Measurements from ENCODE around the gene MPLKIP. TPM values are rescaled to one million over a fixed set of nuclear protein-coding genes. Genes with fewer than 3 reads are reported as not detected.
A peak's percentile ranks its signal among the peaks of the same experiment; 100 is the strongest.
"Not testable (repeated sequence)": the region's sequence is repeated elsewhere in the genome, so short reads cannot be mapped to it uniquely, and the experiment has no call there.

MPLKIP gene
- 10 to 100 TPM; 28.5 to 50.6 (median 50.1) TPM for total RNA-seq

- TF ChIP-seq CTCF (IDR thresholded peaks at IDR 0.05): peak; percentile 76 to 93 (median 87)
- TF ChIP-seq POLR2A (IDR thresholded peaks at IDR 0.05): peak; percentile 28
- TF ChIP-seq POLR2AphosphoS5 (IDR thresholded peaks at IDR 0.05): peak in 2 of 3 donors; percentile 77 to 91
- Histone ChIP-seq H3K4me1 (peaks cover 0 to 5% of the 10 kb centered on the region in 2 donors), H3K4me3 (peak within 1 kb of the TSS; percentile 91 to 97 (median 97)), H3K36me3 (no peaks in the 10 kb centered on the region), H3K27ac (peak within 1 kb of the TSS; percentile 84 to 90), H3K27me3 (no peaks in the 10 kb centered on the region), H3K9me3 (no peaks in the 10 kb centered on the region)
- peak; percentile 74 to 85 for DNase-seq (ENCODE audit: low spot score in 2 of 2)
- intact Hi-C loops (cut with DNase I; ENCODE audit: low total_unique reads): no loop called here
Observed at GRCh38 chr7:40134428-40135316, at the start of gene MPLKIP, which contains the start of gene SUGCT. MPLKIP (minus strand) TSS chr7:40134622; CDS start chr7:40134567, 55 bp downstream. SUGCT (plus strand) TSS chr7:40135005.

DNA sequence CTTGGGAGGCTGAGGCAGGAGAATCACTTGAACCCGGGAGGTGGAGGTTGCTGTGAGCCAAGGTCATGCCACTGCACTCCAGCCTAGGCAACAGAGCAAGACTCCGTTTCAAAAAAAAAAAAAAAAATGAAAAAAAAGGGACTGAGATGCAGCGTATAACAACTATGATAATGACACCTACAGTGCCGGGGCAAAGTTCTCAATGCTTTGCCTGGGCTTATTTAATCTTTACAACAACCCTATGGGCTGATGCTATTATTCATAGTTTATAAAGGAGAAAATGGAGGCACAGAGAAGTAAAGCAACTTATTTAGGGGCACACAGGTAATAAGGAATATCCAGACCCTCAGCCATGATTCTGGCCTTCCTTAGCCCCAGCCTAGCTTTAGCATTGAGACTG is 48.0 kb upstream of the MPLKIP start:
- no peaks in the 10 kb centered on the region for H3K4me1 ChIP-seq
- no peaks in the 10 kb centered on the region for H3K36me3 ChIP-seq
- no peak overlapping the region for H3K4me3 ChIP-seq
- no peak overlapping the region for H3K27ac ChIP-seq
- no peaks in the 10 kb centered on the region for H3K9me3 ChIP-seq
- TF ChIP-seq CTCF (IDR thresholded peaks at IDR 0.05) (no peak), POLR2A (IDR thresholded peaks at IDR 0.05) (no peak), POLR2AphosphoS5 (IDR thresholded peaks at IDR 0.05) (no peak)
- intact Hi-C loops (cut with DNase I; ENCODE audit: low total_unique reads): no loop called here
- no peak for DNase-seq (ENCODE audit: low spot score in 2 of 2)
- H3K27me3 ChIP-seq: no peaks in the 10 kb centered on the region

DNA sequence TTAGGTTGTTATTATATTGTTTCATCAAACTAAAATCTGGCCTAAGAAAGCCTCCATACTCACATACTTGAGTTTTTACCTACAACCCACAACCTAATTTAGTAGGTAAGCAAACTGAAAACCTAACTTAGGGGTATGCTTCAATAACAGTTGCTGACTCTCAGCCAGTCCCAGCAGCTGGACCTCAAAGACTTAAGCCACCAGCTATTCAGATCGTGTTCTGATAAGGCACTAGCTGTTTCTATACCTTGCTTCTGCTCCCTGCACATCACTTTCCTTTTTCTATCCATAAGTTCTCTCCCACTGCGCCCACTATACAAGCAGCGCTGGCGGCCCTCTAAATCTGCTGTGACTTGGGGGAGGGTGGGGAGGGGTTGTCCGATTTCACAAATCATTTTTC is 42.6 kb upstream of the MPLKIP start:
- H3K4me1 ChIP-seq: no peaks in the 10 kb centered on the region
- DNase-seq (ENCODE audit: low spot score in 2 of 2): no peak
- H3K27ac ChIP-seq: no peak overlapping the region
- intact Hi-C loops (cut with DNase I; ENCODE audit: low total_unique reads): no loop called here
- no peaks in the 10 kb centered on the region for H3K36me3 ChIP-seq
- H3K4me3 ChIP-seq: no peak overlapping the region
- H3K9me3 ChIP-seq: no peaks in the 10 kb centered on the region
- TF ChIP-seq POLR2AphosphoS5 (IDR thresholded peaks at IDR 0.05) (no peak), CTCF (IDR thresholded peaks at IDR 0.05) (no peak), POLR2A (IDR thresholded peaks at IDR 0.05) (no peak)
- no peaks in the 10 kb centered on the region for H3K27me3 ChIP-seq

DNA sequence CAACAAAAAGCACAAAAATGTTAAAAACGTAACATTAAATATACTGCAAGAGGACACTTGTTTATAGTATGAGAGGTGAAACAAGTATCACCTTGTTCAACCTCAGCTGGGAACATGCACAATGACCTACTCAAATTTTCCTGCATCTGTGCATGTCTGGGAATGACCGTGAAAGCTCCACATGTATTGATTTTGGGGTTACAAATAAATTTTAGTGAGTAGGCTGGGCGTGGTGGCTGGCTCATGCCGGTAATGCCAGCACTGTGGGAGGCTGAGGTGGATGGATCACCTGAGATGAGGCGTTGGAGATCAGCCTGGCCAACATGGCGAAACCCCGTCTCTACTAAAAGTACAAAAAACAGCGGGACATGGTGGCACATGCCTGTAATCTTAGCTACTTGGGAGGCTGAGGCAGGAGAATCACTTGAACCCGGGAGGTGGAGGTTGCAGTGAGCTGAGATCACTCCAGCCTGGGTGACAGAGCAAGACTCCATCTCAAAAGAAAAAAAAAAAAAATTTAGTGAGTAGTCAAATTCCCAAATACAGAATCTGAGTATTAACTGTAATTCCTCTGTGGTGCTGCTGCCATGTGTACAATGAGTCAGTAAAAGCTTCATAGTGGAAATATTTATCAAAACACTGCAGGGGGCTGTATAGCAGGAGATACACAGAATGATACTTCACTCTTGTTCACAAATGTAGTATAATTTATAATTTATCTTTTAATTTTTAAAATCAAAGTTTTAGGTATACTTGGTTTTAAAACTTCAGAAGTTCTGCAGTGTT is 41.5 kb upstream of the MPLKIP start:
- Histone ChIP-seq H3K27me3 (no peaks in the 10 kb centered on the region), H3K4me1 (no peaks in the 10 kb centered on the region), H3K36me3 (no peaks in the 10 kb centered on the region), H3K9me3 (no peaks in the 10 kb centered on the region), H3K4me3 (no peak overlapping the region), H3K27ac (no peak overlapping the region)
- TF ChIP-seq CTCF (IDR thresholded peaks at IDR 0.05): no peak
- intact Hi-C loops (cut with DNase I; ENCODE audit: low total_unique reads): no loop called here
- no peak for DNase-seq (ENCODE audit: low spot score in 2 of 2)

GRCh38 chr7:40175256-40175655 is 40.8 kb upstream of the MPLKIP start:
- H3K27ac ChIP-seq; intact Hi-C loops (cut with DNase I; ENCODE audit: low total_unique reads); H3K4me1 ChIP-seq; DNase-seq (ENCODE audit: low spot score in 2 of 2); H3K4me3 ChIP-seq; H3K27me3 ChIP-seq; H3K9me3 ChIP-seq; H3K36me3 ChIP-seq: not testable (repeated sequence)

GRCh38 chr7:40173121-40173520 is 38.7 kb upstream of the MPLKIP start:
- H3K27me3 ChIP-seq; H3K4me1 ChIP-seq; DNase-seq (ENCODE audit: low spot score in 2 of 2); H3K4me3 ChIP-seq; intact Hi-C loops (cut with DNase I; ENCODE audit: low total_unique reads); H3K9me3 ChIP-seq; H3K27ac ChIP-seq; H3K36me3 ChIP-seq: not testable (repeated sequence)

- H3K4me3 ChIP-seq; H3K9me3 ChIP-seq; H3K27me3 ChIP-seq; H3K27ac ChIP-seq; H3K36me3 ChIP-seq; intact Hi-C loops (cut with DNase I; ENCODE audit: low total_unique reads); H3K4me1 ChIP-seq; DNase-seq (ENCODE audit: low spot score in 2 of 2): not testable (repeated sequence)
Observed at GRCh38 chr7:40168266-40168665, 33.8 kb upstream of the MPLKIP start.

Measured in breast epithelium (tissue), 4 donors.